Loucy (cell line): ENCODE data around the gene POLD1.

ENCODE experiments used
- CTCF ChIP-seq: fragments of 200-600 bp; sonication (generic); conservative IDR thresholded peaks from 2 replicates; pipeline ENCODE4 v1.5.1; 2014; ENCODE audit warnings: mild to moderate bottlenecking, antibody characterized with exemption, low read length
- EZH2phosphoT487 ChIP-seq: fragments of 200-600 bp; IDR thresholded peaks from 2 replicates; pipeline ENCODE4 v1.6.1; 2018; ENCODE audit warnings: antibody characterized with exemption, mild to moderate bottlenecking, moderate library complexity, borderline replicate concordance

GRCh38 chr19:50371914-50372475, 12.2 kb upstream of the POLD1 start:
- TF ChIP-seq CTCF, result no peak
- TF ChIP-seq EZH2phosphoT487, result no peak
